T-helper 1 cell (primary cell): ENCODE results near the gene RASA4B.

Experiments
- DNase-seq, 5 donors: peaks; one replicate each; pipeline ENCODE4 v3.0.0-alpha.2; 2012 to 2020

Gene RASA4B

DNA sequence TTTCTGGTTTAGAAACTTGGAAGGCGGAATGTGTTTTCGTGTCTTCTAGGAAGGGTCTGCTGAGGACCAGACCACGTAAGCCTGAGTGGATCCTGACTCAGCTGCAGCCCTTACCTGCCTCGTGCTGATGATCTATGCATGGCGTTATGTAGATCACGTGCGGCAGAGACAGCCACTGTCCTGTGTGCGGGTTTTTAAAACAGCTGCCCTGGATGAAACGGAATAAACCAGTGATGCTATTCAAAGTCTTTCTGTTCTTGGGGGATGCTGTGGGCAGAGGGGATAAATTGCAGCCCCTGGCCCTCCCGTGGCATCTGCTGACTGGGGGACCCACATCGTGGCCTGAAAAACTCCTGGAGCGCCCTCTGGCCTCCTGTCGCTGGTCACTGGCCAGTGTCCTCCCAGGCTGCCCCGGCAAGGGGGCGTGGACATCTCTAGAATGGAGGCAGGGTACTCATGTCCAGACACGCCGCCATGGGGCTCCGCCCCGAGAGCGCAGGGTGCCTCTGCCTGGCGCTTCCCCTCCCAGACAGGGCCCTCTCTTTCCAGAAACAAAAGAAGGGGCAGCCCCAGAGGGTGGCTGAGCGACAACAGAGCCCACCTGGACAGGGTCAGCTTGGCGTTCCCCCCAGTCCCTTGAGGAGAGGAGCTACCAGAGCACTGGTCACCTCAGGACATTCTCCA lies 66.1 kb downstream of the RASA4B start:
- no peak for DNase-seq

DNA sequence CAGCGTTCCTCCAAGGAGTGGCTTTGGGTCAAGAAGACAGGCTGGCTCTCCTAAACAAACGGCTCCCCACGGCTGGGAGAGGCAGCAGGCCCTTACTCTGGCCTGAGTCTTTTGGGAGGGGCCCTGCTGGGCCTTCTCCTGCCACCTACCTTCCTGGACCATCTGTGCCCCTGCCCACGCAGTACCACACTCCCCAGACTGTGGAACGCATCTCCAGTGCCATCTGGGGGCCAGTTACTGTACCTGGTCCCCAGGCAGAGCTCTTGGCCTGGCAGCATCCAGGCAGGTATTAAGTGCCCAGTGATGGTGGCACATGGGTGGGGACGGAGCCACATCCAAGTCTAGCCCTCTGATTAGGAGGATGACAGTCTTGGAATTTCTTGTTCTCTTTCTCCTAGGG lies 67.3 kb downstream of the RASA4B start:
- peak in 3 of 5 donors; percentile 42 to 46 (median 44) for DNase-seq

DNA sequence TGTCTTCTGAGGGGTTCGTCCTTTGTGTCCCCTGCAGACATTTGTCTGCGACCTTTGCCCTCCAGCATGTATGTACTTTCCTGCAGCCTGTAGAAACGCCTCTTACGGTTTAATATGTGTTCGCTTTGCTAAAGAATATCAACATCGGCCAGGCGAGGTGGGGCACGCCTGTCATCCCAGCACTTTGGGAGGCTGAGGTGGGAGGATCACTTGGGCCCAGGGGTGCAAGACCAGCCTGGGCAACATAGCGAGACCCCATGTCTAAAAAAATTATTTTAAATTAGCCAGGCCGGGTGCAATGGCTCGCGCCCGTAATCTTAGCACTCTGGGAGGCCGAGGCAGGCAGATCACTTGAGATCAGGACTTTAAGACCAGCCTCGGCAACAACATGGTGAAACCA lies 68.4 kb downstream of the RASA4B start:
- DNase-seq: no peak

DNA sequence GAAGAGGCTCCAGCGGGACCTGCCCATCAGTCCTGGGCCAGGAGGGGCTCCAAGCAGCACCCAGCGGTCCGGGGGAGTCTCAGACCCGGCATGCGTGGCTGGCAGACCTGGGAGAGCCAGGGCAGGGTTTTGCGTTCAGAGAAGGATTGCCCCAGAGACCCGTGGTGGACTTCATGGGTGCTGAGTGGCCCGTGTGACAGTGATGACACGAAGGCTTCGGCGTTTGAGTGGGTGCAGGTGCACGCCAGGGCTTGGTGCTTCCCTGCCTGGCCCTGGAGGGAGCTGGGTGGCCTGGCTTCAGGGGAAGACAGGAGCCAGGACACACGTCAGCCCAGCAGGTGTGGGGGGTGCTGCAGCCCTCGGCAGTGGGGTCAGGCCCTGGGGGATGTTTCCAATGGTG lies 70.3 kb downstream of the RASA4B start:
- DNase-seq: no peak

DNA sequence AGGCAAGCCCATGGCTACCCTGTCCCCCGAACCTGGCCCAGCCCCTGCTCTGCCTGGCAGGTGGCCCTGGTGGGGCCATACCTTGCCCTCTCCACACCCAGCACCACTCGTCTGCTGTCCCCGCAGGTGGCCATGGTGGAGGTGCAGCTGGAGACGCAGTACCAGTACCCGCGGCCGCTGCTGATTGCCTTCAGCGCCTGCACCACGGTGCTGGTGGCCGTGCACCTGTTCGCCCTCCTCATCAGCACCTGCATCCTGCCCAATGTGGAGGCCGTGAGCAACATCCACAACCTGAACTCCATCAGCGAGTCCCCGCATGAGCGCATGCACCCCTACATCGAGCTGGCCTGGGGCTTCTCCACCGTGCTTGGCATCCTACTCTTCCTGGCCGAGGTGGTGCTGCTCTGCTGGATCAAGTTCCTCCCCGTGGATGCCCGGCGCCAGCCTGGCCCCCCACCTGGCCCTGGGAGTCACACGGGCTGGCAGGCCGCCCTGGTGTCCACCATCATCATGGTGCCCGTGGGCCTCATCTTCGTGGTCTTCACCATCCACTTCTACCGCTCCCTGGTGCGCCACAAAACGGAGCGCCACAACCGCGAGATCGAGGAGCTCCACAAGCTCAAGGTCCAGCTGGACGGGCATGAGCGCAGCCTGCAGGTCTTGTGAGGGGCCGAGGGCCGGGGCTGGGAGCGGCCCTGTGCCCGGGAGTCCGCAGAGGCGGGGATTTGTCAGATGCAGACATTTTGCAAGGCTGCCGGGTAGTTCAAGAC lies 71.0 kb downstream of the RASA4B start:
- no peak for DNase-seq

DNA sequence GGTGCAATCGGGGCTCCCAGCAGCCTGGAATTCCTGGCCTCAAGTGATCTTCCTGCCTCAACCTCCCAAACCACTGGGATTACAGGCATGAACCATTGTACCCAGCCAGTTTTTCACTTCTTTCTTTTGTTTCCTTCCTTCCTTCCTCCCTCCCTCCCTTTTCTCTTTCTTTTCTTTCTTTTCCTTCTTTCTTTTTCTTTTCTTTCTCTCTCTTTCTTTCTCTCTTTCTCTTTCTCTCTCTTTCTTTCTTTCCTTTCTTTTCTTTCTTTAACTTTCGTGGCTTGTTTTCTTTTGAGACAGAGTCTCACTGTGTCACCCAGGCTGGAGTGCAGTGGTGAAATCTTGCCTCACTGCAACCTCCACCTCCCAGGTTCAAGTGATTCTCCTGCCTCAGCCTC lies 71.9 kb downstream of the RASA4B start:
- no peak for DNase-seq

DNA sequence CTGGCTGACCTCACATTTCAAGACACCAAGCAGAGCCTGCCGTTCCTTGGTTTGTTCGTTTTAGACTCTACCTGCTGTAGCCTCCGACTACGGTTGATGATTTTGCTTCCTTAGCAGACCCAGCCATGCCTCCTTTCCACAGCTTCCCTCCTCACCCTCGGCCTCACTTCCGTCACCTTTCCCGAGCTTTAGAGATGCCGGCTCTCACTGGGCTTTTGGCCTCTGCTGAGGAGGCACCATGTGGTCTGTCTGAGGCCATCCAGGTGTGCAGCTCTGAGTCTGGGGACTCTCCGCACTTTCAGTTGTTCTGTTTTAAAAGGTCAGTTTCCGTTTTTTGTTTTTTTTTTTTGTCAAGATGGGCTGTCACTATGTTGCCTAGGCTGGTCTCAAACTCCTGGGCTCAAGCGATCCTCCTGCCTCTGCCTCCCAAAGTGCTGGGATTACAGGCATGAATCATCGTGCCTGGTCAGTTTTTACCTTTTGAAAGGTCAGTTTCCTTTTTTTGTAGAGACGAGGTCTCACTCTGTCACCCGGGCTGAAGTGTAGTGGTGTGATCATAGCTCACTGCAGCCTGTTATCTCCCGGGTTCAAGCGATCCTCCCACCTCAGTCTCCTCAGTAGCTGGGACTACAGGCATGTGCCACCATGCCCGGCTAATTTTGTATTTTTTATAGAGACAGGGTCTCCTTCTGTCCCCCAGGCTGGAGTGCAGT lies 72.5 kb downstream of the RASA4B start:
- DNase-seq: no peak

DNA sequence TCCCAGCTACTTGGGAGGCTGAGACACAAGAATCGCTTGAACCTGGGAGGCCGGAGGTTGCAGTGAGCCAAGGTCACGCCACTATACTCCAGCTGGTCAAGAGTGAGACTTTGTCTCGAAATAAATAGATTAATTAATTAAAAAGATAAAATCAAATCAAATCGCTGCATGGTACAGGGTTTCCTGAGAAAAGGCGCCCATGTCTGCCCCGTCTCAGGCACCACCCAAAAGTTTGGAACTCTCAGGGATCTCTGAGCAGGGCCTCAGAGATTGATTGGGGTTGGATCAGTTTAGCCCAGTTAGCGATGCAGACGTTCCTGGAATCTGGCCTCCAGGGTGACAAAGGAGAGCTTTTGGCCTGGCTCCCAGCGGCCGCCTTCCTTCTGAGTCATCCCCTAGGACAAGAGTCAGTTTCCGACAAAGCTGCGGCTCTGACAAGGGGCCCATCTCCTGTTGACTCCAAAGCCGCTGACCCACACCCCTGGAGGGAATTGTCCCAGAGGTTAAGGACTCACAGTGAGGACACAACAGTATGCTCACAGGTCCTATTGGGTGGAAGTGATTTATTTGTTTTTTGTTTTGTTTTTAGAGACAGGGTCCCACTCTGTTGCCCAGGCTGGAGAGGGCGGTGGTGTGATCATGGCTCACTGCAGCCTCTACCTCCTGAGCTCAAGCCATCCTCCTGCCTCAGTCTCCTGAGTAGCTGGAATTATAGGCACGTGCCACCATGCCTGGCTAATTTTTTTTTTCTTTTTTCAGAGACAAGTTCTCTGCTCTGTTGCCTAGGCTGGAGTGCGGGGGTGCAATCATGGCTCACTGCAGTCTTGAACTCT lies 77.4 kb downstream of the RASA4B start:
- no peak for DNase-seq

DNA sequence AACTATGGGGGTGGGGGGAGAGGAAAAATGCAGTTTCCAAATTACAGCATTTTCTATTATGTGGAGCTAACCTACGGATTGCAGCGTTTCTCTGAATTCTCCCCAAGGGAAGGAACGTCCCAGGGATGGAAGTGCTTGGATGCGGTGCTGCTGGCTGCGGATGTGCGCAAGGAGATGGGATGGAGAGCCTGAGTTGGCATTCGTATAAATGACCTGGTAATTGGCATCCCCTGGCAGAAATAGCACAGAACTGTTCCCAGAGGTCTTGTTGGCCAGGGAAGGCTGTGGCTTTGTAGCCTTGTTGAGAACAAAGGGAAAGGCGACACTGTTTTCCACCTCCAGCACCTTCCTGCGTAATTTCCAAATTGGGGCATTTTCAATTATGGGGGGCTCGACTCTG lies 81.5 kb downstream of the RASA4B start:
- no peak for DNase-seq

DNA sequence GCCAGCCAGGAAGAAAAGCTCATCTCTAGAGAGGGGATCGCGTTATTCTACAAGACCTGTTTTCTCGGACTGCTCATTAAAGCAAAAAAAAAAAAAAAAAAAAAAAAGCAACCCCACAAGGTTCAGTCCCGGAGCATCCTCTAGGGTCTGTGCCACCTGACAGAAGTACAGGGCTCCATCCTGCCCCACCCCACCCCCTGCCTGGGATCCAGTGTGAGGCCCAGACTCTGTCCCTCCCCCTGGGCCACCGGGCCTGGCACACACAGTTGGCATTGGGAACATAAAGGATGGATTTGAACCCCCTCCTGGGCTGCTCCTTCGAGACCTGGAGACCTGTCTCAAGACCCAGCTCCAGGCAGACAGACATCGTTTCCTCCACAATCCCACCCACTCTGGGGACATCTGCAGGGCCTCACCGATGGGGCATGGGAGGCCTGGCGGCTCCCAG lies 83.5 kb downstream of the RASA4B start:
- peak in 1 of 5 donors; percentile 22 for DNase-seq

DNA sequence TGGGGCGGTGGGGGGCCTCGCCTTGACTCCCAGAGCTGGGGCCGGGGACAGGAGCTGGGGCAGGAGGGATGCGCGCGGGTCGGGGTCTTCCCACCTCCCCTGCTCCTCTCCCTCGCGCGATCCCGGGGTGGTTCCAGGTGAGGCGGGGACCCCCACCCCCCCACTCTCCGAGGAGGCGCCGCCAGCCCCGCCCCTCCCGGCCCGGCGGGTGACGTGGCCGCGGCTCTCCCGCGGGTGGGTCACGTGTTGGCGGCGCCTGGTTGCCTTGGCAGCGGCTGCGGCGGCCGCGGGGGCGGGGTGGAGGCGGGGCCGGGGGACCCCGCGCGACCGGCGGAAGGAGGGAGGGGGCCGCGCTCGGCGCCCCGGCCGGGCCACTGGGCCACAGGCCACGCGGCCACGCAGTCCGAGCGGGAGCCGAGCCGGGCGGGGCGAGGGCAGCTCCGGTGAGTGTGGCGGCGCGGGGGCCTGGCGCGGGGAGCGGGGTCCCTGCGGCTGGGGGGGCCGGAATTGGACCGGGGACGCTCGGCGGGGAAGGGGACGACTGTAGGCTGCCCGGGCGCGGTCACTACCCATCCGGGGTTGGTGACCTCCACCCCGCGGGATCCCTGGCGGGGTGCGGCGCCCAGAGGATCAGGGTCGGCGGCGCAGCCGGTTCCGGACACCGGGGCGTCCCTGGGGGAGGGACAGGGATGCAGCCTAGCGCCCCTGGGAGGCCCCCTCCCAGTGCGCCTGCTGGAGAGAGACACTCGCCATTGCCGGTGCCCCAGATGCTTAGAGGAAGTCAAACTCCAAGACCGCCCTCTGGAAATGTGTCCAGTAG lies 84.1 kb downstream of the RASA4B start, which contains the start of gene ORAI2:
Gene ORAI2 (plus strand): TSS at position 357 of the 820 bp plus-strand sequence. CDS start 5,382 bp downstream, outside the sequence.
- peak; percentile 76 to 91 (median 80) for DNase-seq
